Loucy (cell line): Measurements from ENCODE around the gene RC3H2.

Experiments
- H2AFZ ChIP-seq: fragments of 200-600 bp; sonication (generic); 2 replicates; pipeline ENCODE4 v1.6.0; 2016; ENCODE audit warnings: antibody characterized with exemption, mild to moderate bottlenecking, low read length, moderate library complexity
- H3F3A ChIP-seq: fragments of 200-600 bp; 2 replicates; pipeline ENCODE4 v1.6.0; 2016; ENCODE audit warnings: antibody characterized with exemption, low read depth, mild to moderate bottlenecking
- H3K27me3 ChIP-seq: fragments of 200-600 bp; sonication (generic); 2 replicates; pipeline ENCODE4 v1.6.1; 2014; ENCODE audit warnings: low read length, mild to moderate bottlenecking; ENCODE audit not compliant: insufficient read depth, poor library complexity, severe bottlenecking
- H3K36me3 ChIP-seq: fragments of 200-600 bp; sonication (generic); 2 replicates; pipeline ENCODE4 v1.6.1; 2016; ENCODE audit warnings: low read length; ENCODE audit not compliant: insufficient read depth
- H3K4me1 ChIP-seq: fragments of 200-600 bp; sonication (generic); 2 replicates; pipeline ENCODE4 v1.5.1; 2014; ENCODE audit warnings: low read length, mild to moderate bottlenecking; ENCODE audit not compliant: insufficient read depth, poor library complexity, severe bottlenecking
- H3K4me2 ChIP-seq: fragments of 200-600 bp; sonication (generic); 2 replicates; pipeline ENCODE4 v1.6.0; 2014; ENCODE audit warnings: antibody characterized with exemption, low read length, low read depth, mild to moderate bottlenecking; ENCODE audit not compliant: poor library complexity, severe bottlenecking
- H3K4me3 ChIP-seq: fragments of 200-600 bp; sonication (generic); 2 replicates; pipeline ENCODE4 v1.5.1; 2014; ENCODE audit warnings: low read length, mild to moderate bottlenecking, mixed read lengths; ENCODE audit not compliant: poor library complexity, severe bottlenecking
- H3K79me2 ChIP-seq: fragments of 200-600 bp; sonication (generic); 2 replicates; pipeline ENCODE4 v1.6.1; 2014; ENCODE audit warnings: low read length; ENCODE audit not compliant: insufficient read depth
- H3K9ac ChIP-seq: fragments of 200-600 bp; sonication (generic); 2 replicates; pipeline ENCODE4 v1.6.0; 2014; ENCODE audit warnings: mild to moderate bottlenecking, low read depth, low read length, moderate library complexity; ENCODE audit not compliant: poor library complexity, severe bottlenecking
- H3K9me2 ChIP-seq: fragments of 200-600 bp; sonication (generic); replicated peaks from 2 replicates; pipeline ENCODE4 v1.6.1; 2016; ENCODE audit warnings: low read depth, low read length, mixed read lengths
- H3K9me3 ChIP-seq: fragments of 200-600 bp; sonication (generic); 2 replicates; pipeline ENCODE4 v1.6.1; 2014; ENCODE audit warnings: mild to moderate bottlenecking, antibody characterized with exemption, low read length, low read depth; ENCODE audit not compliant: insufficient read depth
- H4K20me1 ChIP-seq: fragments of 200-600 bp; sonication (generic); 2 replicates; pipeline ENCODE4 v1.6.0; 2014; ENCODE audit warnings: antibody characterized with exemption, low read length, mild to moderate bottlenecking; ENCODE audit not compliant: insufficient read depth, poor library complexity, severe bottlenecking
- EZH2phosphoT487 ChIP-seq: fragments of 200-600 bp; IDR thresholded peaks from 2 replicates; pipeline ENCODE4 v1.6.1; 2018; ENCODE audit warnings: antibody characterized with exemption, mild to moderate bottlenecking, moderate library complexity, borderline replicate concordance
- TF ChIP-seq, protein P1 (sequence below): fragments of 200-600 bp; sonication (generic); conservative IDR thresholded peaks from 2 replicates; pipeline ENCODE4 v1.5.1; 2014; ENCODE audit warnings: mild to moderate bottlenecking, antibody characterized with exemption, low read length

The RC3H2 gene

DNA sequence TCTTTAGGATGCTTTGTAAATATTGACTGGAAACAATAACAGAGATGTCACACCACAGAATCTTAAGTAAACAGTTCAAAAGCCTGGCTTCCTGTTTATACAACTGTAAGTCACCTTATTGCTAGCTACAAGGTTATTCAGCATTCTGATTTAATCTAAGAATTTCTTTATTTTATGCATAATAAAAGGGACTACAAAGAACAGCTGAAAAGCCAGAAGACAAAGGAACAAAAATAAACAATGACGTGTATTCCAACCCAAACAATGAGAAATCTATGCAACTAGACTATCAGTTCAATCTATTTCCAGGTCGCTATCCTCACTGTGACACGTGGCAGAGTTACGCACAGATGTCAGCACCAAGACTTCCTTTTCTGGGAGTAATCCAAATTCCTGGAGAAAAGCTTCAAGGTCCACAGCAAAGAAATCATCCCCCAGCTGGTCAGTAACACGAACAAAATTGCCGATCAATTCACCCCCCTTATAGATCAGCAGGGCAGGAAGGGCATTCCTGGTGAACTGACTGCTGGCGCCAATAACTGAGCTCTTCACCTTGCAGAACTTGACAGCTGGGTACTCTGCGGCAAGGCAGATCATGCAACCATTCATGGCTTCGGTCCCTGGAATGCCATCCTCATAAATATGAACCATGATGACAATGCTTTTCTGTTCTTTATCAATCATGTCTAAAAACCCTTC lies 85.2 kb downstream of the RC3H2 start:
- no peaks in the 10 kb centered on the region for H3K9me3 ChIP-seq
- no peaks in the 10 kb centered on the region for H3K9me2 ChIP-seq
- H3F3A ChIP-seq = peaks cover 18% of the 10 kb centered on the region; the same call in 1 of the 2 replicates
- no peak for TF ChIP-seq EZH2phosphoT487
- TF ChIP-seq, protein P1, sequence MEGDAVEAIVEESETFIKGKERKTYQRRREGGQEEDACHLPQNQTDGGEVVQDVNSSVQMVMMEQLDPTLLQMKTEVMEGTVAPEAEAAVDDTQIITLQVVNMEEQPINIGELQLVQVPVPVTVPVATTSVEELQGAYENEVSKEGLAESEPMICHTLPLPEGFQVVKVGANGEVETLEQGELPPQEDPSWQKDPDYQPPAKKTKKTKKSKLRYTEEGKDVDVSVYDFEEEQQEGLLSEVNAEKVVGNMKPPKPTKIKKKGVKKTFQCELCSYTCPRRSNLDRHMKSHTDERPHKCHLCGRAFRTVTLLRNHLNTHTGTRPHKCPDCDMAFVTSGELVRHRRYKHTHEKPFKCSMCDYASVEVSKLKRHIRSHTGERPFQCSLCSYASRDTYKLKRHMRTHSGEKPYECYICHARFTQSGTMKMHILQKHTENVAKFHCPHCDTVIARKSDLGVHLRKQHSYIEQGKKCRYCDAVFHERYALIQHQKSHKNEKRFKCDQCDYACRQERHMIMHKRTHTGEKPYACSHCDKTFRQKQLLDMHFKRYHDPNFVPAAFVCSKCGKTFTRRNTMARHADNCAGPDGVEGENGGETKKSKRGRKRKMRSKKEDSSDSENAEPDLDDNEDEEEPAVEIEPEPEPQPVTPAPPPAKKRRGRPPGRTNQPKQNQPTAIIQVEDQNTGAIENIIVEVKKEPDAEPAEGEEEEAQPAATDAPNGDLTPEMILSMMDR = no peak
- H3K27me3 ChIP-seq = no peaks in the 10 kb centered on the region
- H4K20me1 ChIP-seq = peaks cover 40% of the 10 kb centered on the region
- peak overlapping the region; percentile 26 for H3K4me2 ChIP-seq
- peaks cover 56% of the 10 kb centered on the region for H3K4me1 ChIP-seq
- H3K36me3 ChIP-seq = peaks cover 38% of the 10 kb centered on the region
- peaks cover 74% of the 10 kb centered on the region for H3K79me2 ChIP-seq
- H2AFZ ChIP-seq = no peak overlapping the region
- no peak overlapping the region for H3K4me3 ChIP-seq
- H3K9ac ChIP-seq = no peak overlapping the region

DNA sequence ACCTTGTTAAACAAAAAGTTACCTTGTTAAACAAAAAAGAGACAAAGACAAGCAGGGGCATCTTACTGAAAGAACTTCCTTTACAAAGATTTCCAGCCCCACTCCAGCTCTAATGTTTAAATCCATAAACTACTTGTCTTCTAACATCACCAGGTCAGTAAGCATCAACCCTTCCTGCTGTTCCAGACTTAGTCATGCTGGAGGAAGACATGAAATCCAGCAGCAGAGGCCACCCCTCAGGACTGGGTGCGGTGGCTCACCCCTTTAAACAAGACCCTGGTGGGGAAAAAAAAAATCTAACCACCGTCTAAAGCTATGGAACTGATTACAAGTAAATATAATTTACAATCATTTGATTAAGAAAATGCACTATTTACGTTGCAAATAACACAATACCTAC lies 85.8 kb downstream of the RC3H2 start:
- Histone ChIP-seq H3K9ac (no peak overlapping the region), H3F3A (peaks cover 18% of the 10 kb centered on the region; the same call in 1 of the 2 replicates), H2AFZ (no peak overlapping the region), H3K4me1 (peaks cover 51% of the 10 kb centered on the region), H4K20me1 (peaks cover 34% of the 10 kb centered on the region), H3K9me2 (no peaks in the 10 kb centered on the region), H3K4me2 (peak overlapping the region; percentile 26), H3K27me3 (no peaks in the 10 kb centered on the region), H3K4me3 (no peak overlapping the region), H3K79me2 (peaks cover 67% of the 10 kb centered on the region), H3K36me3 (peaks cover 38% of the 10 kb centered on the region), H3K9me3 (no peaks in the 10 kb centered on the region)
- no peak for TF ChIP-seq EZH2phosphoT487
- TF ChIP-seq, protein P1 = no peak

DNA sequence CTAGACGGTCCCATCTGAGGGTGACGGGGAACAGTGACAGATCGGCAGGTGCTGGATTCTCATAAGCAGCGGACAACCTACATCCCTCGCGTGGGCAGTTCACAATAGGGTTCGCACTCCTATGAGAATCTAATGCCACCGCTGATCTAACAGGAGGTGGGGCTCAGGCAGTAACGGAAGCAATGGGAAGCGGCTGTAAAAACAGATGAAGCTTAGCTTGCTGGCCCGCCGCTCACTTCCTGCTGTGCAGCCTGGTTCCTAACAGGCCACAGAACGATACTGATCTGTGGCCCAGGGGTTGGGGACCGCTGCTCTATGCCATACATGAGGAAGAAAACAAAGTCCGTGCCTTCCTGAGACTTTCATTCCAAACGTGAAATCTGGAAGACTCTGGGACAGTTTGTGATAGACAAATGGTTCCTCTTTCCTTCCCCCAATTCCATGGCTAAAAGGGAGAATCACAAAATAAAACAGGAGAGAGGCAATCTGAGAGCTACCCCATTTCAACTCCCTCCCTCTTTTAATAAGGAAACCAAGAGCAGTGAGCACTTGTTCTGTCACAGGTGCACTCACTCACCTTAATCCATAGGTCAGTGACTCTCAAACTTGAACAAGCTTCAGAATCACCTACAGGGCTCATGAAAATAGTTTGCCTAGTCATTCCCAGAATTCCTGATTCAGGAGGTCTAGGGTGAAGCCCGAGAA lies 88.8 kb downstream of the RC3H2 start:
- no peaks in the 10 kb centered on the region for H3K27me3 ChIP-seq
- H3K36me3 ChIP-seq = peaks cover 24% of the 10 kb centered on the region
- H2AFZ ChIP-seq = peak overlapping the region; percentile 36; the same call in 1 of the 2 replicates
- no peak for TF ChIP-seq EZH2phosphoT487
- TF ChIP-seq, protein P1 = no peak
- H3F3A ChIP-seq = peaks cover 8% of the 10 kb centered on the region; the same call in 1 of the 2 replicates
- no peaks in the 10 kb centered on the region for H3K9me2 ChIP-seq
- peaks cover 43% of the 10 kb centered on the region for H3K79me2 ChIP-seq
- H3K4me1 ChIP-seq = peaks cover 25% of the 10 kb centered on the region
- H3K9me3 ChIP-seq = no peaks in the 10 kb centered on the region
- H3K9ac ChIP-seq = peak overlapping the region; percentile 52
- H4K20me1 ChIP-seq = peaks cover 9% of the 10 kb centered on the region
- H3K4me3 ChIP-seq = peak overlapping the region; percentile 69
- H3K4me2 ChIP-seq = peak overlapping the region; percentile 89
